Measurements from ENCODE around the gene ODC1.

- TF ChIP-seq CTCF (IDR thresholded peaks at IDR 0.05; ENCODE audit: insufficient read depth, low read depth, low read length) = no peak
- TF ChIP-seq EZH2 (IDR thresholded peaks at IDR 0.05; ENCODE audit: insufficient read depth, low read length) = no peak
These were observed 29.5 kb upstream of the ODC1 start for GRCh38 chr2:10477443-10478297.

Data from astrocyte (in vitro differentiated cells and primary cell).